Stimulated activated CD4-positive, alpha-beta T cell treated with anti-CD3 and anti-CD28 coated beads, Interleukin-2, amount 100 ng/mL, for 4 hours (primary cell): ENCODE data around the gene TLE2.

ENCODE experiments used
- DNase-seq: peaks from one replicate; pipeline ENCODE4 v3.0.0-alpha.2; 2020; ENCODE audit warnings: low read depth

Gene TLE2

GRCh38 chr19:3029065-3029923 is at the start of gene TLE2:
TLE2 (minus strand) TSS chr19:3029280; CDS start chr19:3028904, 376 bp downstream.
- DNase-seq: no peak

- peak; percentile 68 for DNase-seq
Observed at GRCh38 chr19:3075605-3076431, 46.7 kb upstream of the TLE2 start.

DNA sequence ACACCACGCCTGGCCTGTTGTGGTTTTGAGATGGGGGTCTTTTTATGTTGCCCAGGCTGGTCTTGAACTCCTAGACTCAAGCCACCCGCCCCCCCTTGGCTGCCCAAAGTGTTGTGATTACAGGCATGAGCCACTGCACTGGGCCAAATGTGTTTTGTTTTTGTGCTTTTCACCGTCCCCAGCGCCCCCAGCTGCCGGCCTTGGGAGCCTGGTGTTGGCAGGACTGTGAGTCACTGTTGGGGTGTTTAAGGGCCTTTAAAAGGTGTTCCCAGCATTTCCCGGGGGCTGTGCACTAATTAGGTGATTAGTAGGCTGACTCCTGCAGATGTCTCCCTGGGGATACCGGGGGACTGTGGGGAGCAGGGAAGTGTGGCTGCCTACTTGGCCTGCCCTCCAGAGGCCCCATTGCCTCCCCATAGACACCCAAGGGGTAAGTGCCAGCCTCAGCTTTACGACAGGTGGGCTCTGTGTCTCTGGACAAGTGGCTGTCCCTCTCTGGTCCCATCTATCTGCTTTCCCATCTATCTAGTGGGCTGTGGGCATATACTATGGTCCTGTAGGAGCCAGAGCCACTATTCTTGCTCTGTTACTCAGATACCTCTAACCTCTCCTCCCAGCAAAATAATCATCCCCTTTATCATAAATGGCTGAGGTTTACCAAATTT is 45.0 kb upstream of the TLE2 start:
- no peak for DNase-seq

- DNase-seq: no peak
Observed at GRCh38 chr19:3073159-3073563, 44.1 kb upstream of the TLE2 start.

- no peak for DNase-seq
Observed at GRCh38 chr19:3071768-3072167, 42.7 kb upstream of the TLE2 start.

DNA sequence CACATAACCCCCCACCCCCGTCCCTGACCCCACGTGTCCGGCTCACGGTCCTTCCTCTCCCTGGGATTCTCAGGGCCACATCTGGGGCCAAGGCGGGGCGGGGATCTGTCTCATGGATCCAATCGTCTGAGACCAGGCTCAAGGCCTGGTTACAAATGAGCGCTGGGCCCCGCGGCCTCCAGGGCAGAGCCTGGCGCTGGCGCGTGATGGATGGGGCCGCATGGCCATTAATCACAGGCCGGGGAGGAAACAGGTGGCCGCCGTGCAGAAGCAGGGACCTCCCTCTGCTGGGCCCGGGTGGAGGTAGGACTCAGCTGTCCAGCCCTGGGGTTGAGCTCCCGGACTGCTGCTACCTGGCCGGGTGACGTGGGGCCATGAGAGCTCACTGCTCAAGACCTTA is 39.0 kb upstream of the TLE2 start:
- no peak for DNase-seq

DNA sequence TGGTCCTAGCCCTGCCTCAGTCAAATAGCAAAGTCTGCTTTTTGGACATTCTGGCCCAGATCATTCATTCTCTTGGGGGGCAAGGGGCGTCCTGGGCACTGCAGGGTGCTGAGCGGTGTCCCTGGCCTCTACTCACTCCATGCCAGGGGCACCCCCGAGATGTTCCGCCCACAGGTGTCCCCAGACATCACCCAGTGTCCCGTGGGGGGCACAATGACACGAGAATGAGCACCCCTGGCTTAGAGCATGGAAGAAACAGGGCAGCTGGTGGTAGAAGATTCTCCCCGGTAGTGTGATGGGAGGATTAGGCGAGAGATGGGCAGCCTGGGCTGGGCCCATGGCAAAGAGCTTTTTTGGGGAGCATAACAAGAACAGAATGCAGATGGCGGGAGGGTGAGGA is 38.5 kb upstream of the TLE2 start:
- no peak for DNase-seq

- no peak for DNase-seq
Observed at GRCh38 chr19:3066482-3067049, 37.5 kb upstream of the TLE2 start.

DNA sequence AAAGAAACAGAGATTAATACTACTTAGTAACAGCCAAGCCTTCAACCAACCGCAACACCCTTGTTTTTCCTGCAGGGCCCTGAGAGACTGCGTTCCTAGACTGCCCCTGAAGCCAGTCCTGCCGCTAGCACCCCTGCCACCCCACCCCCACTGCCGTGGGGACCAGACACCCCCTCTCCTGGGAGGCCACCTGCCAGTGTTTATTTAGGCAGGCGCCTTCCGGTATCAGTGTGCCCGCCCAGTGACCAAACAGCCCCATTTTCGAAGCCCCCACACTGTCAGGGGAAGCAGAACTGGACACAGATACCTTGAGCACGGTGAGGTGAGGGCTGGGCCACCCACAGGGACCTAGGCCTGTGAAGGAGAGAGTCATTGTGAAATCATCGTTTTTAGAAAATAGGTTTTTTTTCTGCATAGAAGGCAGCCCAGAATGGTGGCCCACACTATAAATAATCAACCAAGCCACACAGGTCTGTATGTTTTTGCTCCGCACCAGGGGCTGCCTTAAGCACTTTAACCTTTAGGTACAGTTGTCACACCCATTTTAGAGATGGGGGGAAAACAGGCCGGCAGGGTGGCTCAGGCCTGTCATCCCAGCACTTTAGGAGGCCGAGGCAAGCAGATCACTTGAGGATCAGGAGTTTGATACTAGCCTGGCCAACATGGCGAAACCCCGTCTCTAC is 36.7 kb upstream of the TLE2 start:
- no peak for DNase-seq

DNA sequence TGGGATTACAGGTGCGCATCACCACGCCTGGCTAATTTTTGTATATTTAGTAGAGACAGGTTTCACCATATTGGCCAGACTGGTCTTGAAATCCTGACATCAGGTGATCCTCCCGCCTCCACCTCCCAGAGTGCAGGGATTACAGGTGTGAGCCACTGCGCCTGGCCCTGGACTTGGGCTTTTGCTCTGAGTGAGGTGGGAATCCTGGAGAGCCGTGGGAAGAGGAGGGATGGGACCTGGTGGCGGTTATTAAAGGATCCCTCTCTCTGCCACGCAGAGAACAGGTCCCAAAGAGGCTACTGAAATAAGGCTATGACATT is 34.9 kb upstream of the TLE2 start:
- DNase-seq: no peak

DNA sequence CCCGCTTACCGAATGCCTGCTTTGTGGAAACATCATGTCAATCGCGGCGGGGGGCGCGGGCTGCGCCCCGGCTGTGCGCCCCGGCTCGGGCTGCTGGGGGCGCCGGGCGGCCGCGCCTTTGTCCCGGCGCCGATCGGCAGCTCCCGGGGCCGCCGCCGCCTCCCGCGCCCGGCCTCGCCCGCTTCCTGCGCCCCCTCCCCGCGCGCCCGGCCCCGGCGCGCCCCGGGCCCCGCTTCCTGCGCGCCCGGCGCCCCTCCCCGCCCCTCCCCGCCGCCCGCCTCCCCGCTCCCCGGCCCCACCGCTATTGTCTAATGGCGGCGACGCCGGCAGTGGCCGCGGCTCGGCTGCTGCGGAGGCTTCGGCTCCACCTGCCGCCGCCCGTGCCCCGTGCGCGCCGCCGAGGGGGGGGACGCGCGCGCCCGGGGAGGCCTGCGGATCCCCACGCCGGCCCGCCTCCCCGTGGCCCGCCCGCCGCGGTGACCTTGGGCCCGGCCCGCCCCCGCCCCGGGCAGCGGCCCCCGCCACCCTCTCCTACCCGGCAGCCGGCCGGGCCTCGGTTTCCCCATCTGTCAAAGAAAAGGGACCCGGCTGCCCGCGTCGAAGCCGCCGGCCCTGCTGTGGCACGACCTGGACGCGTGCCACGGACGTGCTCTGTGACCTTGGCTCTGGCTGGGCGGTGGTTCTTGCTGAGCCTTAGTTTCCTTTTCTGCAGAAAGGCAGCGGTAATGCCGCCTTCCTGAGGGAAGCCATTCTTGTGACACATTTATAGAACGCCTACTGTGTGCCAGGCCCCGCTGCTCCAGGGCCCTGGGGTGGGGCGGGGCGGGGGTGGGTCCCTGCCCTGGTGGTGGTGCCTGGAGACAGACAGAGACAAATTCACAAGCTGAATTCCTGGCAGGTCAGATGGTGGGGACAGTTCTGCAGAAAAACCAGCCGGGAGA is 33.4 kb upstream of the TLE2 start, which contains the start of gene TLE5:
Gene TLE5 (minus strand): TSS at position 331 of the 941 bp plus-strand sequence. CDS start 295 bp downstream, at position 36.
- DNase-seq: peak; percentile 56

- peak; percentile 71 for DNase-seq
Observed at GRCh38 chr19:3061182-3062161, 32.4 kb upstream of the TLE2 start.

- DNase-seq: no peak
Observed at GRCh38 chr19:3060857-3061181, 31.7 kb upstream of the TLE2 start.

DNA sequence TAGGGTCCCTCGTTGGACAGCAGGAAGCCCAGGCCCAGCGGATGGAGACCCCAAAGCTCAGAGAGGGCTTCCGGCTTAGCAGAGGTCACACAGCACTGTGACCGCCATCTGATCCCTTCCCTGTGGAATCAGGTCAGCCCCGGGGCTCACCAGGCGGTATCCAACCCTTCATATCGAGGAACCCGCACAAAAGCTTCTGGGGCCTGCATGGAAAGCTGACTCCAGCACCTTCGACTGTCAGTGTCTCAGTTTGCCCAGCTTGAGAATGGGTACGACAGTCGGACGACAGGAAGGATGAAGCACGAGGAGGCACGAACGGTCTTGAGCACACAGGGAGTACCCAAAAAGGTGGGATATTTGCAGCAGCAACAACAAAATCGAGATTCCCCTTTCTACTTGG is 30.6 kb upstream of the TLE2 start:
- no peak for DNase-seq

DNA sequence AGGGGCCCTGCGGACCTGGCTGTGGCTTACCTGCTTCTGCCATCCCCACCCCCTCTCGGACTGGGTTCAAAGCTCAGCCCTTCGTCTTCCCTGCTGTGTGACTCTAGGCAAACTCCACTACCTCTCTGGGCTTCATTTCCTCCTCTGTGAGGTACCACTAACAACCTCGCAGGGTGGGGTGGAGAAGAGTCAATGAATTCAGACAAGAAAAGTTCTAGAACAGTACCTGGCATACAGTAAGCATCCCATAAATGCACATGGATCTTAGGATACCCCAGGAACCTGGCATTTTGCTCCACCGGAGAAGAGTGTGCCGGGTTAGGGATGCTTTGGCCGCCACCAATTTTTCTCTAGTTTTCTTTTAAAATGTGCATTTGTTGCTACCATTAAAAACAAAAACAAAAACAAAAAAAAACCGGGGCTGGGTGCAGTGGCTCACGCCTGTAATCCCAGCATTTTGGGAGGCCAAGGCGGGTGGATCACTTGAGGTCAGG is 29.8 kb upstream of the TLE2 start:
- DNase-seq: no peak

GRCh38 chr19:3058009-3058820 is 29.1 kb upstream of the TLE2 start:
- DNase-seq: no peak

DNA sequence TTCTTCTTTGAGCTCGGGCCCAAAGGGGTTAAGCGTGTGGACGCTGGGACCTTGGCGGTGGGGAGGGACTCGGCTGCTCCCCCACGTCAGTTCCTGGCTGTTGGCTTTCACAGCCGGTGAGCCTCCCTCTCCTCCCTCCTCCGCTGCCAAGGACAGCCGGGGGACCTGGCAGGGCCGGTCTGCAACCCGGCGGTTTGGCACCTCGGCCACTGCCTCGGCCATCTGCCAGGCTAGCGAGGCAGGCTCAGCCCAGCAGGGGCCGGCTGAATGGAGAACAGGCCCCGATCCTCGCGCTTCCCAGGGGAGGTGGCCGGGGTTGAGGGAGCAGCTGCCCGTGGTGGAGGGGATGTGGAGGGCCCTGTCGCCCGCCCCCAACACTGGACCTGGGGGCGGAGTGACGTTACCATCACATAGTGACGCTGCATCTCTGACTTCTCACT is 28.2 kb upstream of the TLE2 start:
- no peak for DNase-seq

- DNase-seq: no peak
Observed at GRCh38 chr19:3056417-3057088, 27.5 kb upstream of the TLE2 start.
